Activated CD4-positive, alpha-beta T cell treated with anti-CD3 and anti-CD28 coated beads for 36 hours (primary cell): ENCODE results near the gene PLPP6. TPM values are rescaled to one million over a fixed set of nuclear protein-coding genes. Genes with fewer than 3 reads are reported as not detected.

Experiments
- ATAC-seq: fragments of 200-7000 bp; cut with Tn5 transposase; one replicate; pipeline ENCODE4 v1.10.0; 2021; ENCODE audit warnings: mild to moderate bottlenecking, moderate library complexity
- CTCF ChIA-PET: fragments of 350-600 bp; sonication (Branson Sonifier 250); formaldehyde crosslinking; loops from one replicate; lab custom pipeline; 2021; ENCODE audit warnings: antibody characterized with exemption; lab: Charles Lee
- POLR2A ChIA-PET: fragments of 350-600 bp; sonication (Branson Sonifier 250); formaldehyde crosslinking; loops from one replicate; lab custom pipeline; 2021; ENCODE audit warnings: antibody characterized with exemption, inconsistent platforms; lab: Charles Lee
- DNase-seq: peaks from one replicate; pipeline ENCODE4 v3.0.0-alpha.2; 2020
- H3K27ac Mint-ChIP-seq: one replicate; pipeline ENCODE4 v1.8.0; 2021; ENCODE audit warnings: mixed read lengths
- H3K27me3 Mint-ChIP-seq: one replicate; pipeline ENCODE4 v1.8.0; 2021; ENCODE audit warnings: mixed read lengths
- H3K36me3 Mint-ChIP-seq: one replicate; pipeline ENCODE4 v1.8.0; 2021; ENCODE audit warnings: low read depth, mixed read lengths
- H3K4me1 Mint-ChIP-seq: one replicate; pipeline ENCODE4 v1.8.0; 2021; ENCODE audit warnings: mixed read lengths
- H3K4me3 Mint-ChIP-seq: one replicate; pipeline ENCODE4 v1.8.0; 2021; ENCODE audit warnings: mild to moderate bottlenecking, moderate library complexity, mixed read lengths
- H3K9me3 Mint-ChIP-seq: one replicate; pipeline ENCODE4 v1.8.0; 2021; ENCODE audit warnings: low read depth, mixed read lengths
- intact Hi-C, 2 experiments: fragments of 100-400 bp; cut with DNase I in 1 of 2; cut with micrococcal nuclease in 1 of 2; formaldehyde crosslinking; loops; one replicate each; pipeline versions ENCODE4 v1.14.2 to v1.15.1; 2022 to 2024; cut with DNase I, micrococcal nuclease
- total RNA-seq, 2 experiments: library from RNA; stranded (reverse); gene quantifications; one replicate each; pipeline ENCODE4 v1.2.3, GENCODE V29; 2021

The PLPP6 gene
- total RNA-seq: 1 to 10 TPM; 4.3 to 5.0 TPM

DNA sequence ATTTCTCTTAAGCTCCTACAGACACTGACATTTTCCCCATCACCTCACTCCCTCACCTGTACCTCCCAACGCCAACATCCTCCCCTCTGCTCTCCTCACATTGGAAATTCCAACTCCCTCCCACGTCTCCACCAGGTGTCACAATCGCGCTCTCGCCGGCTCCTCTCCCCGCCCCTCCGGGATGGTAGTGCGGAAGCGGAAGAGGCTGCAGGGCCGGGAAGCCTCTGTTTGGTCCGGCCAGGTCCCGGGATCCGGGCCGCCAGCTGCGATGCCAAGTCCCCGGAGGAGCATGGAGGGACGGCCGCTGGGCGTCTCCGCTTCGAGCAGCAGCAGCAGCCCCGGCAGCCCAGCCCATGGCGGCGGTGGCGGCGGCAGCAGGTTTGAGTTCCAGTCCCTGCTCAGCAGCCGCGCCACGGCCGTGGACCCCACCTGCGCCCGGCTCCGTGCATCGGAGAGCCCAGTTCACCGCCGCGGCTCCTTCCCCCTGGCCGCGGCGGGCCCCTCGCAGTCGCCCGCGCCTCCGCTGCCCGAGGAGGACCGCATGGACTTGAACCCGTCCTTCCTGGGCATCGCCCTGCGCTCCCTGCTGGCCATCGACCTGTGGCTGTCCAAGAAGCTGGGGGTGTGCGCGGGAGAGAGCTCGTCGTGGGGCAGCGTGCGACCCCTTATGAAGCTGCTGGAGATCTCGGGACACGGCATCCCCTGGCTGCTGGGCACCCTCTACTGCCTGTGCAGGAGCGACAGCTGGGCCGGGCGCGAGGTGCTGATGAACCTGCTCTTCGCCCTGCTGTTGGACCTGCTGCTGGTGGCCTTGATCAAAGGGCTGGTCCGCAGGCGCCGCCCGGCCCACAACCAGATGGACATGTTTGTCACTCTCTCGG is at the start of gene PLPP6:
TSS of gene PLPP6 (plus strand) at position 187 of the 881 bp plus-strand sequence. CDS start at position 269, 82 bp downstream.
- POLR2A ChIA-PET: no interaction called here

DNA sequence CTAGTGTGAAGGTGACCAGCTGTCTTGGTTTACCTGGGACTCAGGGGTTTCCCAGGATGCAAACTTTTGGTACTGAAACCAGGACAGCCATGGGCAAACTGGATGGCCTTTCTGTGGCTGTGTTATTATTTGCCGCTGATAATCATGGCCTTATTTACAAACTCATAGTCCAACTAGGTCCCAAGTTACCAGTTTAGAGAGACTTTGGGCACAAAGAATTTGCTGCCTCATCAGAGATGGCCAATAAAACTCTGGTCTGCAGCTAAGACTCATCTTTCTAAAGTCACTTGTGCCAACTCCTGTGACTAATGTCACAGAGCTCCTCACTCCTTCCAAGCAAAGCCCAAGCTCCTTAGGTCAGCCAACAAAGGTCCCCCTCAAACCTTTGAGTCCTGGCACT is 47.5 kb upstream of the PLPP6 start:
- CTCF ChIA-PET: interaction anchor here (0.6 to 3.1 kb wide), 2 partner anchors 10 to 15 kb away, joined by 3 to 19 read pairs; no protein-coding TSS in a partner anchor
- intact Hi-C loops: no loop called here
- no peaks in the 10 kb centered on the region for H3K27me3 Mint-ChIP-seq

More for the DNA sequence above, at the start of gene PLPP6:
- DNase-seq (peak; percentile 87), ATAC-seq (peak; percentile 84)
- H3K36me3 Mint-ChIP-seq: peaks cover 3% of the 10 kb centered on the region
- CTCF ChIA-PET: interaction anchor here (1.0 kb wide), 1 partner anchor 13 kb away, joined by 3 read pairs; no protein-coding TSS in a partner anchor
- peak within 1 kb of the TSS; percentile 82 for H3K4me3 Mint-ChIP-seq
- no peaks in the 10 kb centered on the region for H3K9me3 Mint-ChIP-seq
- H3K4me1 Mint-ChIP-seq: peaks cover 53% of the 10 kb centered on the region
- H3K27ac Mint-ChIP-seq: peak within 1 kb of the TSS; percentile 86
- no peaks in the 10 kb centered on the region for H3K27me3 Mint-ChIP-seq
- intact Hi-C loops: loop anchor here (1.0 to 10.0 kb wide), 6 partner anchors 17 to 1818 kb away; partner anchors contain the start of genes CDC37L1 (in 2 of the 2), AK3 (in 1 of the 2), JAK2 (in 1 of the 2) and PUM3 (in 1 of the 2)

DNA sequence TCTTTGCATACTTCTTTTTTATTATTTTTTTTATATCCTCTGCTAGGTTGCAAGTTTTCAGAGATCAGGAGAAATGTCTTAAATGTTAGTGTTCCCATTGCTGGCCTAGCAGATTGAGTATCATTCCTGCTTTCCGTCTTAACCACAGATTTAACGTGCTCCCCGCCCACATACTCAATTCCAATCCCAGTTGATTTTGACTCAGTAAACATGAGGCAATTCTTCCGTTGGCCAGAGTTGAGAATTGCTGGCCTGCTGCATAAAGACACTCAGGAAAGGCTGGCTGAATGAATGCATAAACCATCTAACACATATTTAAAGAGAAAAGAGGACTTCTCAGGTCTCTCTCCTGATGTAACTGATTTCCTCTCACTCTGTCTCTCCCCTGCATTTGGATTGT is 46.8 kb upstream of the PLPP6 start:
- peaks cover 12% of the 10 kb centered on the region for H3K4me1 Mint-ChIP-seq
- no peak overlapping the region for H3K27ac Mint-ChIP-seq
- no peaks in the 10 kb centered on the region for H3K36me3 Mint-ChIP-seq
- H3K9me3 Mint-ChIP-seq: no peaks in the 10 kb centered on the region
- DNase-seq (no peak), ATAC-seq (no peak)
- no peaks in the 10 kb centered on the region for H3K27me3 Mint-ChIP-seq
- intact Hi-C loops: no loop called here
- H3K4me3 Mint-ChIP-seq: no peak overlapping the region
- ChIA-PET CTCF (interaction anchor here (3.1 kb wide), 1 partner anchor 11 kb away, joined by 19 read pairs; no protein-coding TSS in a partner anchor), POLR2A (no interaction called here)

More for the DNA sequence above, 47.5 kb upstream of the PLPP6 start:
- Mint-ChIP-seq H3K27ac (no peak overlapping the region), H3K4me3 (no peak overlapping the region), H3K36me3 (no peaks in the 10 kb centered on the region), H3K4me1 (peaks cover 6% of the 10 kb centered on the region), H3K9me3 (no peaks in the 10 kb centered on the region)
- ATAC-seq (no peak), DNase-seq (no peak)
- POLR2A ChIA-PET: no interaction called here

DNA sequence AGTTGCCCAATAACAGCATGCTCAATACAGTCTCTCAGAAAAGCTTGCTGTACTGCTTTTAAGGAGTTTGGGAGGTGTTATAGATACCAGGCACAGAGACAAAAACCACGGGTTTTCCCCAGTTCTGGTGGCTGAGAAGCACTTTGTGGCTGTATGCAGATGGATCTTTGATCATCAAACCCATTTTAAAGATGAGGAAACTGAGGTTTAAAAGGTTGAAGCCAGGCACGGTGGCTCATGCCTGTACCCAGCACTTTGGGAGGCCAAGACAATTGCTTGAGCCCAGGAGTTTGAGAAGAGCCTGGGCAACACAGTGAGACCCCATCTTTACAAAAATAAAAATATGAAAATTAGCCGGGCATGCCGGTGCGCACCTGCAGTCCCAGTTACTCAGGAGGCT is 46.3 kb upstream of the PLPP6 start:
- Mint-ChIP-seq H3K9me3 (no peaks in the 10 kb centered on the region), H3K4me1 (peaks cover 17% of the 10 kb centered on the region), H3K36me3 (no peaks in the 10 kb centered on the region), H3K4me3 (no peak overlapping the region), H3K27me3 (no peaks in the 10 kb centered on the region), H3K27ac (no peak overlapping the region)
- DNase-seq: no peak
- ATAC-seq: no peak
- intact Hi-C loops: no loop called here
- ChIA-PET POLR2A (no interaction called here), CTCF (no interaction called here)

- intact Hi-C loops: no loop called here
- Mint-ChIP-seq H3K9me3 (no peaks in the 10 kb centered on the region), H3K27ac (no peak overlapping the region), H3K27me3 (no peaks in the 10 kb centered on the region), H3K36me3 (peaks cover 4% of the 10 kb centered on the region), H3K4me1 (peaks cover 20% of the 10 kb centered on the region), H3K4me3 (no peak overlapping the region)
- CTCF ChIA-PET: no interaction called here
- ATAC-seq (no peak), DNase-seq (no peak)
- POLR2A ChIA-PET: no interaction called here
Measured at GRCh38 chr9:4617752-4618151, 44.3 kb upstream of the PLPP6 start.

DNA sequence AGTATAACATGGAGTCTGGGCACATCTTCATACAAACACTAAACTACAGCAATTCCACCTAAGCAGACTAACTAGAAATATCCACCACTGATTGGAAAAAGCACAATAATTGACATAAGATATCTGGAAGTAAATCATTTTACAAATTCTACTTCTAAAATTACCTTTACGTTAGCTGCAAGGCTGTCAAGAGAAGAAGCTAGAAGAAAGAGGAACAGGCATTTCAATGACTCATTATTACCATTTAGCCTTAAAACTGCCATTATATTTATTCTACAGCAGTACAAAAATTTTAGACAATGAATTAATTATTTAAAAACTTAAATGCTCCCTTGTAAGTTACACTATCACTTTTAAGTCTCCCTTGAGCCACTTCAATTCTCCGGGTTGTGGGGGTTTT is 43.4 kb upstream of the PLPP6 start:
- Mint-ChIP-seq H3K36me3 (peaks cover 4% of the 10 kb centered on the region), H3K4me1 (peaks cover 20% of the 10 kb centered on the region), H3K4me3 (no peak overlapping the region), H3K27ac (no peak overlapping the region), H3K9me3 (no peaks in the 10 kb centered on the region), H3K27me3 (no peaks in the 10 kb centered on the region)
- CTCF ChIA-PET: interaction anchor here (2.3 kb wide), 1 partner anchor 14 kb away, joined by 9 read pairs; no protein-coding TSS in a partner anchor
- POLR2A ChIA-PET: no interaction called here
- DNase-seq (no peak), ATAC-seq (no peak)
- intact Hi-C loops: no loop called here

GRCh38 chr9:4620057-4620765 is 41.9 kb upstream of the PLPP6 start:
- Mint-ChIP-seq H3K27me3 (no peaks in the 10 kb centered on the region), H3K4me1 (peaks cover 20% of the 10 kb centered on the region), H3K4me3 (no peak overlapping the region), H3K36me3 (peaks cover 4% of the 10 kb centered on the region), H3K27ac (no peak overlapping the region), H3K9me3 (no peaks in the 10 kb centered on the region)
- ATAC-seq (peak; percentile 75), DNase-seq (no peak)
- POLR2A ChIA-PET: no interaction called here
- CTCF ChIA-PET: interaction anchor here (2.3 kb wide), 1 partner anchor 16 kb away, joined by 9 read pairs; no protein-coding TSS in a partner anchor
- intact Hi-C loops: no loop called here

GRCh38 chr9:4620881-4621555 is 41.1 kb upstream of the PLPP6 start:
- ChIA-PET CTCF (interaction anchor here (2.3 kb wide), 1 partner anchor 16 kb away, joined by 9 read pairs; no protein-coding TSS in a partner anchor), POLR2A (no interaction called here)
- H3K27ac Mint-ChIP-seq: no peak overlapping the region
- intact Hi-C loops: no loop called here
- H3K4me1 Mint-ChIP-seq: peaks cover 15% of the 10 kb centered on the region
- H3K9me3 Mint-ChIP-seq: no peaks in the 10 kb centered on the region
- H3K27me3 Mint-ChIP-seq: no peaks in the 10 kb centered on the region
- ATAC-seq: peak; percentile 51
- H3K4me3 Mint-ChIP-seq: no peak overlapping the region
- DNase-seq: no peak
- peaks cover 4% of the 10 kb centered on the region for H3K36me3 Mint-ChIP-seq

GRCh38 chr9:4622016-4622415 is 40.1 kb upstream of the PLPP6 start:
- Mint-ChIP-seq H3K36me3 (peaks cover 4% of the 10 kb centered on the region), H3K4me3 (no peak overlapping the region), H3K27ac (no peak overlapping the region), H3K27me3 (no peaks in the 10 kb centered on the region), H3K9me3 (no peaks in the 10 kb centered on the region), H3K4me1 (peaks cover 15% of the 10 kb centered on the region)
- ATAC-seq: no peak
- CTCF ChIA-PET: interaction anchor here (1.8 kb wide), 1 partner anchor 34 kb away, joined by 4 read pairs; no protein-coding TSS in a partner anchor
- POLR2A ChIA-PET: no interaction called here
- intact Hi-C loops: no loop called here
- DNase-seq: no peak

DNA sequence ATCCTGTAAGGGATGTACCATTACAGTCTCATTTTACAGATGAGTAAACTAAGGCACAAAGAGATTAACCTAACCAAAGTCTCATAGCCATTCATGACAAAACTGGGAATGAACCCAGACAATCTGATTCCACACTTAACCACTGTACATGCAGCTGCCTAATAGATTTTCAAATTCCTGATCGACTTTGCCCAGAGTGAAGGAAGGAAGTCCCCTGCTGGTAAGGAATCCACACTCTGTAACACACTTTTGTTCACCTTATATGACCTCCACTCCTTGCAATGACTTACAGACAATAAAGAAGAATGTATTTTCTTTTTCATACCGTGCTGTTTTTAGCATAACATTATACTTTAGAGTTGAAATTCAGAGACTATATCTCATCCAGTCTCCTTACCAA is 31.3 kb upstream of the PLPP6 start:
- POLR2A ChIA-PET: no interaction called here
- CTCF ChIA-PET: interaction anchor here (0.8 kb wide), 1 partner anchor 244 kb away, joined by 4 read pairs; no protein-coding TSS in a partner anchor
- no peak for ATAC-seq
- no peaks in the 10 kb centered on the region for H3K9me3 Mint-ChIP-seq
- intact Hi-C loops: no loop called here
- no peaks in the 10 kb centered on the region for H3K27me3 Mint-ChIP-seq
- no peak overlapping the region for H3K4me3 Mint-ChIP-seq
- H3K36me3 Mint-ChIP-seq: no peaks in the 10 kb centered on the region
- DNase-seq: no peak
- peaks cover 3% of the 10 kb centered on the region for H3K4me1 Mint-ChIP-seq
- H3K27ac Mint-ChIP-seq: no peak overlapping the region

GRCh38 chr9:4638968-4639367 is 23.1 kb upstream of the PLPP6 start:
- H3K27me3 Mint-ChIP-seq: no peaks in the 10 kb centered on the region
- no peak overlapping the region for H3K4me3 Mint-ChIP-seq
- ChIA-PET POLR2A (no interaction called here), CTCF (interaction anchor here (0.6 to 2.4 kb wide), 6 partner anchors 10 to 323 kb away, joined by 3 to 9 read pairs (median 4); no protein-coding TSS in a partner anchor)
- no peak for DNase-seq
- peaks cover 4% of the 10 kb centered on the region for H3K4me1 Mint-ChIP-seq
- no peak for ATAC-seq
- no peak overlapping the region for H3K27ac Mint-ChIP-seq
- no peaks in the 10 kb centered on the region for H3K9me3 Mint-ChIP-seq
- H3K36me3 Mint-ChIP-seq: no peaks in the 10 kb centered on the region
- intact Hi-C loops: loop anchor here in 1 of 2 experiments (5.0 kb wide), 1 partner anchor 257 kb away; no protein-coding TSS in a partner anchor
